ENCODE measurements around the gene ADORA2A.

GRCh38 chr22:24481641-24482040 is 54.2 kb downstream of the ADORA2A start:
- TF ChIP-seq EP300 (IDR thresholded peaks at IDR 0.05) = no peak
- TF ChIP-seq CTCF (IDR thresholded peaks at IDR 0.05) = no peak
- TF ChIP-seq POLR2A (IDR thresholded peaks at IDR 0.05) = no peak
